Pancreas (tissue), 10 donors: ENCODE data around the gene NME7. TPM values are rescaled to one million over a fixed set of nuclear protein-coding genes. Genes with fewer than 3 reads are reported as not detected.

Experiments
- ATAC-seq, 4 donors: fragments of 200-7000 bp; cut with Tn5 transposase; one replicate each; pipeline versions ENCODE4 v1.8.0 to v1.9.1; 2020; ENCODE audit warnings: mild to moderate bottlenecking in 4 of 4, moderate library complexity in 4 of 4
- DNase-seq, 6 donors: peaks; one replicate each; pipeline ENCODE4 v3.0.0-alpha.2; 2020
- FAIRE-seq: peaks from 2 replicates; lab custom pipeline; 2012; peaks lifted over from hg19 to GRCh38; lab: Jason Lieb, UNC
- H3K27ac ChIP-seq, 4 donors: fragments of 200-600 bp; sonication (generic); 1 replicate in 3 of 4; 2 replicates in 1 of 4; pipeline versions ENCODE4 v1.5.0 to v1.8.0; 2020
- H3K27me3 ChIP-seq, 4 donors: fragments of 200-600 bp; one replicate each; pipeline ENCODE4 v1.8.0; 2021
- H3K36me3 ChIP-seq, 3 donors: fragments of 200-600 bp; sonication (generic) in 1 of 3; one replicate each; pipeline versions ENCODE4 v1.5.0 to v1.8.0; 2020 to 2021
- H3K4me1 ChIP-seq, 3 donors: fragments of 200-600 bp; one replicate each; pipeline ENCODE4 v1.8.0; 2021
- H3K4me3 ChIP-seq, 4 donors: fragments of 200-600 bp; sonication (generic) in 2 of 4; one replicate each; pipeline versions ENCODE4 v1.5.0 to v1.8.0; 2020 to 2021
- H3K9me3 ChIP-seq, 4 donors: fragments of 200-600 bp; one replicate each; pipeline ENCODE4 v1.8.0; 2021
- CTCF ChIP-seq, 4 donors: fragments of 200-600 bp; sonication (generic) in 3 of 4; IDR thresholded peaks; one replicate each; pipeline versions ENCODE4 v1.5.0 to v1.8.0; 2021; ENCODE audit warnings: antibody characterized with exemption in 4 of 4
- WGBS, 2 donors: extraction: QIAGEN DNeasy Blood & Tissue Kit; methylation state at CpG; one replicate each; pipeline ENCODE4 v1.1.7; 2013; 5-methylcytosine and 5-hydroxymethylcytosine counted together
- intact Hi-C, 3 donors: fragments of 100-400 bp; cut with DNase I; formaldehyde crosslinking; loops; one replicate each; pipeline versions ENCODE4 v1.11.1 to v1.14.2; 2022
- polyA plus RNA-seq, 2 donors: library from polyadenylated mRNA; stranded (reverse); fragments of 200-250 nt; gene quantifications; one replicate each; pipeline ENCODE4 v1.2.3, GENCODE V29; 2013
- total RNA-seq, 6 donors: library from RNA; stranded (reverse); fragmentation: NEBNext Ultra II Directional in 4 of 6; extraction: Animal tissue kit (Norgen Biotek cat#: 25700) in 4 of 6; gene quantifications; one replicate each; pipeline versions ENCODE4 v1.2.1 to v1.2.4, GENCODE V29; 2021 to 2023
- donor health status: healthy with polysubstance abuse.
- donor health status: DM: no; HTN: no; CAD: no; lungs with moderate emphysema.
- donor health status: DM: no; HTN: no; CAD: no.
- donor health status: control.
- donor health status: control.
- donor health status: Bipolar disorder and iron deficiency.
- donor health status: DM: yes; HTN: yes; CAD: no.
- donor health status: DM: no; HTN: no; CAD: no.
- donor health status: DM: no; HTN: no; CAD: no.
- donor health status: DM: yes; HTN: yes; CAD: no.

The NME7 gene
- total and polyA plus RNA-seq, 8 donors = 5.0 to 12.6 (median 8.0) TPM

DNA sequence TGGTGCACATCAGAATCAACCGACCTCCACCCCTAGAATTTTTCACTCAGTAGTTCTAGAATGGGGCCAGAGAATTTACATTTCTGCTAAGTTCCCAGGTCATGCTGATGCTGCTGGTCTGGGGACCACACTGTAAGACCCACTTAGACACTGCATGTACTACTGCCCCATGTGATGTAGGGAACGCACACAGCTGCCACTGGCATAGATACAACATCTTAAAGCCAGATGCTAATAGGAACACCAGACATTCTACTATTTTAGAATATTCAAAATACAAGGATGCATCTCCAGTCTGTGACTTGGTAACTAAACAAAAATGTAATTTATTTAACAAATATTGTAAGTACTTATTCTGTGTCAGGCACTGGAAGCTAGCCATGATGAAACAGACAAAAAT, 275.2 kb downstream of the NME7 start:
- FAIRE-seq (no peak), DNase-seq (no peak), ATAC-seq (no peak)
- no peak for TF ChIP-seq CTCF (IDR thresholded peaks at IDR 0.05)
- peaks cover 4 to 7% (median 5%) of the 10 kb centered on the region in 3 donors for H3K4me1 ChIP-seq
- no peaks in the 10 kb centered on the region for H3K36me3 ChIP-seq
- 80 to 90% methylated on average over 2 of the region's 2 CpGs for WGBS, 2 donors
- H3K4me3 ChIP-seq = no peak overlapping the region
- no peaks in the 10 kb centered on the region for H3K9me3 ChIP-seq
- H3K27me3 ChIP-seq = no peaks in the 10 kb centered on the region
- no peak overlapping the region for H3K27ac ChIP-seq
- intact Hi-C loops = no loop called here

DNA sequence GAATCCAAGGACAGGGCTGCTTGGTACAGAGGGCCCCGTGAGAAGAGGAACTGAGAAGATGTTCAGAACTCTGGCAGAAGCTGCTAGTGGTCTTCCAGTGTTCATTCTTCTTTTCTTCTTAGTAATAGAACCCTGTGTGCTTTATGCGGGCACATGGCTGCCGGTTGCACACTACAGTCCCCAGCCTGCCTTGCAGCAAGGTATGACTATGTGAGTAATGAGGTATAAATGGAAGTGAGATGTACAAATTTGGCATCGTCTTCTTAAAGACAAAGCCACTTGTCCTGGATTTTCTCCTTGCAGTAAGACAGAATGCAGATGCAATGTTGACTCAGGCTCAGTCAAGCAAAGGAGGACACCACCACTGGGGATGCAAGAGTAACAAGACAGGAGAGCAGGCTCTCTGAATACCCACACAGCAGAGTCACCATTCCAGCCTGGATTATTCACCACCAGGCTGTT, 276.1 kb downstream of the NME7 start:
- 80 to 86% methylated on average over 4 of the region's 4 CpGs for WGBS, 2 donors
- no peaks in the 10 kb centered on the region for H3K27me3 ChIP-seq
- no peaks in the 10 kb centered on the region for H3K9me3 ChIP-seq
- no peak for DNase-seq
- no peaks in the 10 kb centered on the region for H3K36me3 ChIP-seq
- intact Hi-C loops = no loop called here
- no peak overlapping the region for H3K27ac ChIP-seq
- ATAC-seq = no peak
- H3K4me3 ChIP-seq = no peak overlapping the region
- peaks cover 9 to 15% (median 9%) of the 10 kb centered on the region in 3 donors for H3K4me1 ChIP-seq
- no peak for TF ChIP-seq CTCF (IDR thresholded peaks at IDR 0.05)
- FAIRE-seq = no peak

- no peak overlapping the region for H3K27ac ChIP-seq
- no peaks in the 10 kb centered on the region for H3K9me3 ChIP-seq
- H3K4me1 ChIP-seq = peaks cover 9 to 18% (median 9%) of the 10 kb centered on the region in 3 donors
- H3K27me3 ChIP-seq = no peaks in the 10 kb centered on the region
- 74 to 75% methylated on average over 4 of the region's 4 CpGs for WGBS, 2 donors
- H3K4me3 ChIP-seq = no peak overlapping the region
- ATAC-seq (no peak), FAIRE-seq (no peak), DNase-seq (no peak)
- no peak for TF ChIP-seq CTCF (IDR thresholded peaks at IDR 0.05)
- intact Hi-C loops = no loop called here
- H3K36me3 ChIP-seq = no peaks in the 10 kb centered on the region
These were observed 276.7 kb downstream of the NME7 start for GRCh38 chr1:169090900-169091311.

- no peak for TF ChIP-seq CTCF (IDR thresholded peaks at IDR 0.05)
- H3K27ac ChIP-seq = no peak overlapping the region
- peaks cover 9 to 18% (median 9%) of the 10 kb centered on the region in 3 donors for H3K4me1 ChIP-seq
- intact Hi-C loops = no loop called here
- no peaks in the 10 kb centered on the region for H3K27me3 ChIP-seq
- no peaks in the 10 kb centered on the region for H3K9me3 ChIP-seq
- no peaks in the 10 kb centered on the region for H3K36me3 ChIP-seq
- DNase-seq = no peak
- no peak for ATAC-seq
- H3K4me3 ChIP-seq = no peak overlapping the region
- WGBS, 2 donors = 66 to 73% methylated on average over 4 of the region's 4 CpGs
- no peak for FAIRE-seq
These were observed 277.2 kb downstream of the NME7 start for GRCh38 chr1:169090308-169090899.

DNA sequence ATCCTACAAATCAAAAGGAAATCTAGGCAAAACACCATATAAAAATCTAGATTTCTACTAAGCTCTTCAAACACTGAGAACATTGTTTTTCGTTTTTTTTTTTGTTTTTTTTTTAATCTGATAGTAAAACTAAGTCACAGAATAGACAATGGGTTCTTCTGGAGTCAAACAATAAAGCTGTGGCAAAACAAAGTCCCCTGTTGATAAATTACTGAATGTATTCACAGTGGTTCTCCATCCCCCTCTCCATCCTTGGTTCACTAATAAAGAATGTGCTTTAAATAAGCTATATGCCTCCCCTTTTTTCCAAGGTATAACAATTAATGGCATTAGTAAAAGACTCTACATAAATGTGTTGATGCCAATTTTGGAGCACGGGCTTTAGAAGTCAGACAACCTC, 277.8 kb downstream of the NME7 start:
- Histone ChIP-seq H3K27me3 (no peaks in the 10 kb centered on the region), H3K4me3 (no peak overlapping the region), H3K4me1 (peaks cover 9 to 18% (median 9%) of the 10 kb centered on the region in 3 donors), H3K9me3 (no peaks in the 10 kb centered on the region), H3K36me3 (no peaks in the 10 kb centered on the region), H3K27ac (no peak overlapping the region)
- TF ChIP-seq CTCF (IDR thresholded peaks at IDR 0.05) = no peak
- WGBS, 2 donors = 68 to 73% methylated on average over 2 of the region's 2 CpGs
- no peak for DNase-seq
- no peak for ATAC-seq
- intact Hi-C loops = no loop called here
- no peak for FAIRE-seq
